CD4-positive, alpha-beta T cell treated with Interleukin-6 for 4 hours (primary cell): ENCODE data around the gene PARP1.

Source experiments
- DNase-seq: peaks from one replicate; pipeline ENCODE4 v3.0.0-alpha.2; 2020; ENCODE audit warnings: mixed read lengths

Gene PARP1

GRCh38 chr1:226371866-226372490 is 35.9 kb downstream of the PARP1 start:
- no peak for DNase-seq

- no peak for DNase-seq
These were observed 36.7 kb downstream of the PARP1 start for GRCh38 chr1:226371027-226371694.

- DNase-seq = no peak
These were observed 37.6 kb downstream of the PARP1 start for GRCh38 chr1:226370144-226370923.

GRCh38 chr1:226369110-226369509 is 38.8 kb downstream of the PARP1 start:
- no peak for DNase-seq

GRCh38 chr1:226366290-226366689 is 41.6 kb downstream of the PARP1 start:
- DNase-seq = no peak

GRCh38 chr1:226365831-226366231 is 42.1 kb downstream of the PARP1 start:
- no peak for DNase-seq

- no peak for DNase-seq
These were observed 42.9 kb downstream of the PARP1 start for GRCh38 chr1:226364901-226365565.

GRCh38 chr1:226364514-226364899 is 43.4 kb downstream of the PARP1 start:
- DNase-seq = no peak

GRCh38 chr1:226363801-226364513 is 43.9 kb downstream of the PARP1 start:
- DNase-seq = no peak

GRCh38 chr1:226362891-226363447 is 44.9 kb downstream of the PARP1 start:
- no peak for DNase-seq

- no peak for DNase-seq
These were observed 45.5 kb downstream of the PARP1 start for GRCh38 chr1:226362361-226362760.

GRCh38 chr1:226360106-226360746 is 47.7 kb downstream of the PARP1 start:
- no peak for DNase-seq

GRCh38 chr1:226357416-226357815 is 50.5 kb downstream of the PARP1 start:
- DNase-seq = no peak

- no peak for DNase-seq
These were observed 52.0 kb downstream of the PARP1 start for GRCh38 chr1:226355669-226356551.

- no peak for DNase-seq
These were observed 52.9 kb downstream of the PARP1 start for GRCh38 chr1:226355016-226355415.

GRCh38 chr1:226353698-226354525 is 54.0 kb downstream of the PARP1 start:
- DNase-seq = no peak

GRCh38 chr1:226351709-226352108 is 56.2 kb downstream of the PARP1 start:
- DNase-seq = no peak

- no peak for DNase-seq
These were observed 57.4 kb downstream of the PARP1 start for GRCh38 chr1:226350519-226350865.

GRCh38 chr1:226349801-226350518 is 57.9 kb downstream of the PARP1 start:
- no peak for DNase-seq
